NOMO-1 treated with dmso at 0.1 percent for 144 hours (cell line): ENCODE results near the gene SF1.
A peak's percentile ranks its signal among the peaks of the same experiment; 100 is the strongest.

Experiments
- DNase-seq: peaks from one replicate; lab custom pipeline; 2025; ENCODE audit not compliant: unreplicated experiment; lab: John Stamatoyannopoulos, UW

The SF1 gene

DNA sequence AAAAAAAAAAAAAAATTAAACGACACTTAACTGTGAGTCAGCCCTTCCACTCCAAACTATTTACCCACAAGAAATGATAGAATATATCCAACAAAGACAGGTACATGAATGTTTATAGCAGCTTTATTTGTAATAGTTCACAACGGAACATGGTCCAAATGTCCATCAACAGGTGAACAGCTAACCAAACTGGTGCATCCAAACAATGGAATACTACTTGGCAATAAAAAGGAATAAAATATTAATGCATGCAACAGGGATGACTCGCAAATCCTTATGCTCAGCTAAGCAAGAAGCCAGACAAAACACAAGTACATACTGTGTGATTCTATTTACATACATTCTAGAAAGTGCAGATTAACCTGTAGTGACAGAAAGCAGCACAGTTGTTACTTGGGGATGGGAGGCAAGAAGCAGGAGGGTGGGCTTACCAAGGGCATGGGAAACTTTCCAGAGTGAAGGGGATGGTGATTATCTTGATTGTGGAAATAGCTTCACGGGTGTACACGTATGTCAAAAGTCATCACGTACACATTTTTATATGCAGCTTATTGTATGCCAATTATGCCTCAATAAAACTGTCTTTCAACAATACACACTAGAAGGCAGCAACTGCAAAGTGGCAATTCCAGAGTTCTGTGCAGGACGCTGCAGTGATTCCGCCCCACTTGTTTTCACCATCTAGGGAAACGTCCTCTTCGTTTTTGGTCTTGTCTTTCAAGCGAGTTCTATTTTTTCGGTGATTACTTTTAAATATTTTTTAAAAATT, 6.7 kb upstream of the SF1 start:
- no peak for DNase-seq

DNA sequence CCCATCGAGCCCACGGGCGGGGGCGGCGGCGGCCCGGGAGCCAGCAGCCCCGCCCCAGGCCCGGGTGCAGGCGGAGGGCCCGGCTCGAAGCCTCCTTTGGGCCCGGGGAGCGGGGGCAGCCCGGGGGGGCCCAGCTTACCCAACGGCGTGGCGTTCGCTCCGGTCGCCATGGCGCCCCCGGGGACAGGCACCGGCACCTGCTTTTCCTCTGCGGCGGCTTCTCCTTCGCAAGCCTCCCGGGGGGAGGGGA, 194 bp downstream of the SF1 start:
- no peak for DNase-seq

DNA sequence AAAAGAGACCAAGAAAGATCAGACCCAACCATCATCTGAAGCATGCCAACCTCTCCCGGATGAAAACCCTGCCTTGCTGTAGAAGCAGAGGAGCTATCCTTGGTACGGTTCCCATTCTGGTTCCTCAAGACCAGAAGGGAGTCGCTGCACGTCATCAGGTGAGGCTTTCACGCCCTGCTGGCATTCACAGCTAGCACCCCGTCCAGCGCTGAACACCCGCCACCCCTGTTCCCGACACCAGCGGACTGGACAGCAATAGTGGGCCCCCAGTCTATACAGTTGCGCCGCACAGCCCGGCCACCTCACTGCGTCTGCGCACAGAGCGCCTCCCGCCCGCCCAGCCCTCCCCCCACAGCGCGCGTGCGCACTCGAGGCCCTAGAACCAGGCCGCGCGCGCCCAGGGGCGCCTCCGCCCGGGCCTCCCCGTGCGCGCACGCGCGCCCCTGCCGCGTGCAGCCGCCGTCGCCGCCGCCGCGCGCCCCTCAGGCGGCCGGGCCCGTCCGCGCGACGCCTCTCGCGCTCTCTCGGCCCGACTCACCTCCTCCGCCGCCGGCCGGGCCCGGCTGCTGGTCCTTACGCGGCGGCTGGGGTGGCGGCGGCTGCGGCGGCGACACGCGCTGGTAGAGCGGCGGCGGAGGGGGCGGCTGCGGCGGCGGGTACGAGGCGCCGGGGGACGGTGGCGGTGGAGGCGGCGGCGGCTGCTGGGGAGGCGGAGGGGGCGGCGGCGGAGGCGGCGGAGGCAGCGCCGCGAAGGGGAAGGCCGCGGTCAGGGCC, 706 bp downstream of the SF1 start:
- peak; percentile 33 for DNase-seq

DNA sequence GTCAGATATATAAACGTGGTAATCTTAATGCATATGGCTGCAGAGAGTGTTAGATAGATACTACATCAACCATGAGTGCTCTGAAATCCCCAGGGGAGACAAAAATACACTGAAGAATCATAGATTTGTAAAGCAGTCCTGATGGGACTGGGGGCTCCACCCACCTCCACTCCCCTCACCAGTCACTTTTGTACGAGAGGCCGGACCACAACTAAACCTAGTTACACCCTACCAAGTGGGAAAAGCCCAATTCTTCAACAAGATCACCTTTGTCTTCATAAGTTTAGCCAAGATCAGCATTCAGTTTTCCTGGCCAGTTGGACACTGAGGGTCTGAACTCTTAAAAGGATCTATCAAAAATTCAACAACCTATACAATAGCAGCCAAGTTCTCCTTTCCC, 1.5 kb downstream of the SF1 start:
- DNase-seq: no peak

DNA sequence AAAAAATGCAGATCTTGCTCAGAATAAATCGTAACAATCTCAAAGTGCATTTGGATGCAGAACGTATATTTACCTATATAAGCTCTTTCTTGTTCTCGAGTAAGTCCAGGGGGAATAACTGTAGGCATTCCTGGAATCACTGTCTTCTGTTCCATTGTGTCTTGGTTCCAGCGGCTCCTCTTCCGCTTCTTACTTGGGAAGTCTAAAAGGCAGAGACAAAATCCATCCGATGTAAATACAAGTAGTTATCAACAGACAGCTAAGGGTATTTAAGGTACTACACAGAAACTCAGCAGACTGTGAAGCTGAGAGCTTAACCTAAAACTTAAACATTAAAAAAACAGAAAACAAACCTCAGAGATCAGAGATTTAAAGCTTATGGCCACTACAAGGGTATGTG, 1.9 kb downstream of the SF1 start:
- DNase-seq: no peak

DNA sequence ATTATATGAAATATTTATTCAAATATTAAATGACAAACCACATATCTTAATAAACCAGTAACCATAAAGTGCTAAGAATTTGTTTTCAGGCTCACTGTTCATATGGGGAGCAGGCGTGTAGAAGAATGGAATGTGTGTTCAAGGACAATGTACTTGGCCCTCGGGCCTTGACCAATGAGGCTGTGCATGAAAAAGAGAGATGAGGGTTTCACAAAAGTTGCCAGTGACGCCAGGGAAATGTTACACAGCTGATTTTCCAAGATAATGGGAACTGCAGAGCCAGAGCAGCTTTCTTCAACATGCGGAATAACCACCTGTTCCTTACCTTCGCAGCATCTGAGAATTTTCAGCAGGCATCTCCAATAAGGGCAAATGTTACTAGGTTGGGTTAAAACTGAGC, 4.2 kb downstream of the SF1 start:
- no peak for DNase-seq

DNA sequence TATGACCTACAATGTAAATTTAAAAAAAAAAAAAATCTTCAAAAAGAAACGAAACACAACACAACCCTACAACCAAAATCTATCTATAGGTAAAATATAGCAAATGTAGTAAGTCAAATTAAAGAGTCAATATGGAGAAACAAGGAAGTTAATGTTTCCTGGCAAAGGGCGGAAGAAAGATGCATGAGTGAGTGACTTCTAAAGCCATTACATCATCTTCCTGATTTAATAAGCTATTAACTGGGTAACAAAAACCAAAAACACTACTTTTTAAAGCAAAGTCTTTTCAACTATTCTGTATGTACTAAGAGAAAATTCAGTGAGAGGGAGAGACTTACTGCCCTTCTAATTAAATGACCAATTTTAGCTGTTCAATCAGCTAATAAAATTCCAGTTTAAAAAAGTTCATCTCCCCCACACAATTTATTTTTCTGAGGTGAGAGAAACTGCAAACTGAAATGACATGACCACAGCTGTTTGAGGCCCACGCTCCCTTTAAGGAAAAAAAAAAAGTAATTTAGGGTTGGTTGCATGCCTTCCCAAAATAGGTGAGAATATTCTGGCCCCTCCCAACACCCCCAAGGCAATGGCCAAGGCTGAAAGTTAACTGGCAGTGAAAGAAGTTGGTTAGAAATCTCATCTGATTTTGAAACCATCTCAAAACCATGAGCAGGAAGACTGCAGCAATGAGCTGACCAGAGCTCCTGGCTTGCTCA, 5.9 kb downstream of the SF1 start:
- DNase-seq: no peak

DNA sequence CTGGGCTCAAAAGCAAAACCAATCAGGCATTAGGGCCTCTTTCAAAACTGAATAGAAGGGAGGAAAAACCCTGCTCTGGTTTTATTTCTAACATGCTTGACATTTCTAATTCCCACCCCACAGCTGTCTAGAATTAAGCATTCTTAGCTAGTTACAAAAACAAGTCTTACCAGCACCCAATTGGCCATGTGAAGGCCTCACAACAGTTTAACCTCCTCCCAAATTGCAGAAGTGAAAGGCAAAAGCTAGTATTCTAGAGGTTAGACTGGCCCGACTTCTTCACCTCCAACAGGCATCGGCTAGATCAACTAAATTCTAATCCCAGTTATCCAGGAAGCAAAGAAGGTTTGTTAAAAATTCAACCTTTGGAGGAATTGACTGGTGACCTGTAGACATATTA, 6.5 kb downstream of the SF1 start:
- DNase-seq: peak; percentile 57

DNA sequence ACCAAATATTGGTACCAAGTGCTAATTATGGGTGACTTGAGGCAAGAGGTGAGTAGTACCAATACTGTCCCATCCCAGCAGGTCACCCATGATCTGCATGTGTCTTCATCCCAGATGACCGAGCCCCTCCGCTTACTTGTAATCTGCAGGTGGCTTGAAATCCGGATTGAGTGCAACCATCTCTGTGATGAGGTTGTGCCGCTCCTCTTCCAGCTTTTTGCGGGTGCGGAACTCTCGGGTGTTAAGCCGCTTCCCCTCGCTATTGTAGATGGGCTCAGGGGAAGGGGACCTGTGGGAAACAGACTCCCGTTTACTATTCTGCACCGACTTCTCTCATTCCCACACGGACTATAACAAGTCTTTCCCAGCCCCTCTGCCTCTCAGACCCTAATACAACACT, 8.2 kb downstream of the SF1 start:
- DNase-seq: no peak

DNA sequence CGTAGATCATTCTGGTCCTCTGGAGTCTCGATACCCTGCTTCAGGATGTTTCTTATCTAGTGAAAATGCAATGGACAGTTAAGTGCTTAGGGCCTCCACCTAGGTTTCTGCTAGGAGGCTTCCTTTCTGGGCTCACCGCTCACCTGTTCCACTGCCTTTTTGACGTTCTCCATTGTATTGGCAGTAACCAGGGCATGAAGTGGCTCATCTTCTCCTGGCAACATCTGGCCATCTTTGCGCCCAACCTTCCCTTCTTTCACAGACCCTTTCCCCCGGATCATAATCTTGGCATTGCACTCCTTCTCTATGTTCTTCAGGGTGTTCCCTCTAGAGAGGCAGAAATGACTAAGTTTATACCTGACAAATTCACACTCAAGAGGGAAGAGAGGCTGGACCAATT, 9.1 kb downstream of the SF1 start:
- no peak for DNase-seq

DNA sequence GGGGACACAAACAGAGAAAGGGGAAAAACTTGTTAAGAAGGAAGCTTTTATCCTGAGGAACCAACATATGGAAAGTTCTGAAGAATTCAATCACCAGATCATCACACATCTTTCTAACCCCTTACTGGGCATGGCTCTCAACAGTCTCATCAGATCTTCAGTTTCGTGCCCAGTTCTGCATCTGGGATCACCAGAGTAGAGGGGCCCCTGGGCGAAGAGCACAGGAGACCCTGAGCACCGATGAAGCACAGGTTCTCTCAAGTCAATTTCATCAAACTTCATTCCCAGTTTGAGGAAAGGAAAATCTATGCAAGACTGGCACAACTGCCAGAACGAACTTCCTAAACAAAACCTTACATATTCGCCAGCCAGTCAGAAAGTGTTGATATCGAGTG, 10.0 kb downstream of the SF1 start:
- no peak for DNase-seq

DNA sequence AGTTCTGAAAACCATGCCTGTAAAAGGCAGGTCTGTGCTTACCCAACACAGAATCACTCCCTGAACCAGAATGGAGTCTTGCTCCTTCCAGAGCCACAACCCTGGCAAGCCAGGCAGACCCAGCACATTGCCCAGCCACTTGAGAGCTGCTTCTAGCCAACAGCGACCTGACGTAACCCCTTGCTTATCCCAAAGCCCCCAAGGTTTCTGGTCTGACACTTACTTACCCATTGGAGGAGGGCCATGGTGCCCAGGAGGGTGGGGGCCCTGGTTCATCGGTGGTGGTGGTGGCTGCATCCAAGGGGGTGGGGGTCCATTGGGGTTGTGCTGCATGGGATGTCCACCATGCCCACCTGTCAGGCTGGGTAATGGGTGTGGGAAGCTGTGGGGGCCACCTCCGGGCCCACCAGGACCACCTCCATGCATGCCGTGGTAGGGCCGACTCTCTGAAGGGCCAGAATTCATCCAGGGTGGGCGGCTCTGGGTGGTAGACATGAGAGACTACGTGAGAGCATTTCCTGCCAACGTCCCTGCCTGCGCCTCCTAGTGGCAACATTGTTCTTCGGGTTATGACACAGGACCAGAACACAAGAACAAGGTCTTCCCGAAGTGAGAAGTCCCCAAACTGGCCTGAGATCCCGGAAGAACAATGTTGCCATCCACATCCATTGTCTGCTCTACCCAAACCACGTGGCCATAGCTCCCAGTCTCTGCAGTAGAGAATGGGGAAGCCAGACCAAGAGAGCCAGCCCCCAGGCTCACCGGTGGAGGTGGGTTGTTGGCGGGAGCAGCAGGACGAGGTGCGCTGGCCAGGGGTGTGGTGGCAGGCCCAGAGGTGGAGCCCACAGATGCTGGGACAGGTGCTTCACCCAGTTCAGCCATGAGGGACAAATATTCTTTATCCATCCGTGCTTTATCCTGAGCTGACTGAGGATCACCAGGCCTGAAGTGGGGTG, 10.7 kb downstream of the SF1 start:
- DNase-seq: peak; percentile 21

DNA sequence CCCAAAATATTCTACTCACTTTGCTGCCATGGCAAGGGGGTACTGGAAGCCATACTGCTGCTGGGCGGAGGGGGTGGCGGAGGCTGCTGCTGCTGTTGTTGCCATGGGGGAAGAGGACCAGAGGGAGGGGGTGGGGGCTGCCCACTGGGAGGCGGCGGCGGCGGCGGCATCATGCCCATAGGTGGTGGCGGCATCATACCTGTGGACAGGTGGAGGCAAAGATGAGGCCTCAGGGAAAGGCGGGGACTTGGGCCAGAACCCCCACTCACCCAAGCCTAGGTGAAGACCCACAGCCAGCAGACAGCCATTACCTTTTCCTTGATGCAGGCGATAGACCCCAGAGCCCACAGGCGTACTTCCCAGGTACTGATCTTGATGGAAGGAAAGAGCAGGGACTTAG, 11.5 kb downstream of the SF1 start:
- no peak for DNase-seq

DNA sequence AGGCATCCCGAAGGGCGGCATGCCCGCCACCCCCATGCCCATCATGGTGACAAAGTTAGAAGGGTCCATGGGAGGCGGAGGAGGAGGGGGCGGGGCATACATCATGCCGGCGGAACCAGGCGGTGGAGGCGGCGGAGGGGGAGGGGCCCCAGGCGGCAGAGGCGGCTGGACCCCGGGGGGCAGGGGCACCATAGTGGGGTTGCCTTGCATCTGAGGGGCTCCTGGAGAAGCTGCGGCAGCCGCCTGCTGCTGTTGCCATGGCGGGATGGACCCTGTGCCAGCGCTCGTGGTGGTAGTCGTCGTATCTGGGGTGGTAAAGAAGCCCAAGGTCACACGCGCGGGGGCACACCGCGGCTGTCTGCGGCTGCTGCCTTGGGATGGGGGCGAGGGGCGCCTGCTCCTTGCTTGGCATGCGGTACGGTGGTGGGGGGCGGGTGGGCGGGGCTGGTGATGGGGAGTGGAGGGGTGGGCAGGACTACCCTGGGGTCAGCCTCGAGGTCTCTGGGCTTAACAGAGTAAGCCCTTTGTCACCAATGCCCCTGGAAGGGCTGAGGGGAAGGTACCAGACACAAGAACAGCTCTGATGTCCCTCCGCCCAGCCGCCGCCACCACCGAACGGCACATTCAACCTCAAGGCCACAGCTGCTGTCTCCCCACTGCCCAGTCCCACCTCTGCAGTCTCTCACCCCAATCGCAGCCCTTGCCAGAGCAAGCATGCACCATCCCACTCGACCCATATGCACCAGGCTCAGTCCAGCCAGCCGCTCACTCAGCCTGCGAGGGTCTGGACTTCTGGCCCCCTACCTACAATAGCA, 12.3 kb downstream of the SF1 start:
- DNase-seq: no peak

DNA sequence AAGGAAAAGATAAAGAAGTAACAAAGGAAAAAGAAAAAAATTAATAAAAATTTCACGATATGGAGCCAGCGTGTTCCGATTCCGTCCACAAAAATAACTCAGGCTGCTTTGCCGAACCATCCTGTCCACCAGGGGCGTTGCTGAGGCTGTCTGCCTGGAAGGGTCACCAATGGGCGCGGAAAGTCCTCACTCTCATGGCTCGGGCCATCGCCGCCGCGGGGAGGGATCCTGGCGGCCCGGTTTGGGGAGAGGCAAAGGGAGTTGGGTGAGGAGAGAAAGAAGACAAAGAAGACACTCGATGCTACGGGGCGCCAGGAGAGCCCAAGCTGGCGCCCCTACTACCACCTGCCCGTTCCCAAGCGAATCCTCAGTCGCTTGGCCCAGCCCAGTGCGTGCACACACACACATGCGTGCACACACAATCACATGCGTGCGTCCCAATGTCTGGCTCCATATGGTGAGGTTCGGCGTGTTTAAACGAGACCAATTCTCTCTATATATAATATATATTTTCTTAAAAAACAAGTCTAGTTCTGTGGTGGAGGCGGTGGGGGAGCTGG, 13.0 kb downstream of the SF1 start:
- no peak for DNase-seq

DNA sequence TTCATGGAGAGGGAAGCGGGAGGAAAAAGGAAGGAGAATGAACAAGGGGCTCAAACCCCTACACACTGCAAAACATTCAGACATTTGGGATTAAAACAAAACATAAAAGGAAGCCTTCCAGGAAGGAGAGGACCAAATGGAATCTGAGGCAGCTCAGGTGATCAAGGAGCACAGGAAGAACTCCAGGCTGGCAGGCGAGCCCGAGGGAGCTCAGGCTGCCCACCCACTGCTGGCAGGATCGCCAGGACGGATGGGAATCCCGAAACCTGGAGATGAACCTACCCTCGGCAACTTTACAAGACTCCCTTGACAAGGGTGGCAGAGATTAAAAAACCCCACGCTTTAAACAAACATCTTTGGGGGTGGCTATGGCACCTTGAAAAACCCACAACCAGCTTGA, 13.6 kb downstream of the SF1 start:
- no peak for DNase-seq

DNA sequence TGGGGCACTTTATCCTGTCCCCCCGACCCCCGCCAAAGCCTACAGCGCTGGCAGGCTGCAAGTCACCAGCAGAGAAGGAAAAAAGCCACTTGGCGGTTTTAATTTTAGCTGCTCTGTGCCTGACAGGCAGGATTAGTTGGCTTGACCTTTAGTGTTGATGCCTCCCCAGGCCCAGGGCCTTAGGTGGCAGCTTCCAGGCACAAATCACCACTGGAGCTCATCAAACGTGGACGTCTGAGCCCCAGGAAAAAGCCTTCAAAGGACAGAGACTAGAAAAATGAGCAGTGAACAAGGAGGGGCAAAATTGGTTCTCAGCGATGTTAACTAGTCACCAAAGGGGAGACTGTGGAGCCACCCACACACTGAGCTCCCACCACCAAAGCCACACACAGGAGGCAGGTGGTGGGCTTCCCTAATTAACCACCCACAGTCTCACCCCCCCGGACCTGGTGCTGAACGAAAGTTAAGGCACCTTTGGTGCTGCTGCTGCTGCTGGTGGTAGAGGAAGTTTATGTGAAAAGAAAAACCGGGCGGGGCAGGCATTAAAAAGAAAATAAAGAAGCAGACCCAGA, 14.2 kb downstream of the SF1 start:
- no peak for DNase-seq

DNA sequence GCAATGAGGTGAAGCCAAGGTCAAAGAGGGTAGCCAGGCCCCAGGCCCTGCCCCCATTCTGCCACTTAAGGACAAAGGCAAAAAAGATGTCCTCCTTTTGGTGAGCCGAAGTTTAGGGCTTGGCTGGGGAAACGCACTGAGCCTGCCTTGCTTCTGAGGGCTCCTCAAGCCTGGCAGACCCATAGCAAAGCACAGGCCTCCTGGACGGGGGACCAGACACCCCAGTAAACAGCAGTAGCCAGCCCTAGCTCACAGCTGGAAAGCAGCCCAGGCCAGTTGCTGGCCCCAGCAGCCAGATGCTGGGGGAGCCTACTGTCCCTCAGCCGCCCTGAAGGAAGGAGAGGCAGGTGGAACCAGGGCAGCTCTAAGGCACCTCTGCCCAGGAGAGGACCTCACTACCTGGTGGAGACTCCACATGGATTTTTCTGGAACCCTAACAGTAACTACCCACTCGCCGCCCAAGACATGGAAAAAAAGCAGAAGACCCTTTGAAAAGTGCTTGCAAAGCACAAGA, 14.8 kb downstream of the SF1 start:
- DNase-seq: no peak

DNA sequence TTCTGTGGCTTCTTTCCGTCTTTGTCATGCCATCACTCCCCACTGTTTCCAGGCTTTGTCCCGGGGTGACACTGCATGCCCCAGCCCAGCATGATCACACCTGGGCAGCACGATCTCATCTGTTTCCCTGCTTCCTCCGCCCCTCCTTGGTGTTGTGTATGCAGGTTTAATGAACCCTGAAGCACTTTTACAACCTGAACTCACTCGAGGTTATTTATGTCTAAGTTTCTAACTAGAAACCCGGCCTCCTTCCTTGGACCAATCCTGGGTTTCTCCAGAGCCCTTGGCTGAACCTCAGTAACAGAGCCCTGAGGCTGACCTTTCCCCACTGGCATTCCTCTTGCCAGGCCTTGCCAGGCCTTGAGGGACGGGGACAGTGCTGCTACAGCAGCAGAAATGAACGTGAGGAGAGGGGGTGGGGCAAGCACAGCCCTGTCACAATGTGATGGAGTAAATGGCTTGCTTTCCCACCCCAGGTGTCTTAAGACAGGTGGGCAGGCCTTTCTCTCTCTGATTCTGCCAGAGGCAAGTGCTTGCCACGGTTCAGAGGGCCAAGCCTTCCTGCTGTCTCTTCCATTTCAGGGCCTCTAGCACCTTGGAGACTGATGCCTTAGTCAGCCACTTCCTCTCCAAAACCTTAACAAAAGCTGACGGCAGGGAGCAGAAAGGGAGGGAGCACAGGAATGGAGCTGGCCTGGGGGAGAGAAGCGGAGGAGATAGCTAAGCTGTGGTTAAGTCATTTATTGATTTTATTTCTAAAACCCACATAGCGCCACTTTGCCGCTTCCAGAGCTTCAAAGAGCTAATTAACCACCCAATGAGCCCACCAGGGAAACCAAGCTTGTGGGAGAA, 15.4 kb downstream of the SF1 start:
- DNase-seq: no peak
